22Rv1 (cell line): ENCODE data around the gene COL25A1.
"Not testable (repeated sequence)": the region's sequence is repeated elsewhere in the genome, so short reads cannot be mapped to it uniquely, and the experiment has no call there.

Experiments used
- ZFX ChIP-seq: fragments of 450-650 bp; IDR thresholded peaks from 2 replicates; pipeline ENCODE4 v1.6.1; 2017; ENCODE audit warnings: antibody characterized with exemption, borderline replicate concordance
- TF ChIP-seq, protein P1 (sequence below): fragments of 450-650 bp; IDR thresholded peaks from 2 replicates; pipeline ENCODE4 v1.5.1; 2017; ENCODE audit warnings: mild to moderate bottlenecking

DNA sequence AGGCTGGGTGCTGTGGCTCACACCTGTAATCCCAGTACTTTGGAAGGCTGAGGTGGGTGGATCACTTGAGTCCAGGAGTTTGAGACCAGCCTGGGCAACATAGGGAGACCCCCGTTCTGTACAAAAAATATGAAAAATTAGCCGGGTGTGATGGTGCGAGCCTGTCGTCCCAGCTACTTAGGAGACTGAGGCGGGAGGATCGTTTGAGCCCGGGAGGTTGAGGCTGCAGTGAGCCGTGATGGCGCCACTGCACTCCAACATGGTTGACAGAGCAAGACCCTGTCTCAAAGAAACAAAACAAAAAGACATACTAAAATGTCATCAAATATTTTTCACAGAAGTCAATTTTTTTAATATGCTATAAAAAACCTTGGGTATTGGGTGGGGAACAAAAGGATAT, 432.5 kb downstream of the COL25A1 start:
- TF ChIP-seq, protein P1, sequence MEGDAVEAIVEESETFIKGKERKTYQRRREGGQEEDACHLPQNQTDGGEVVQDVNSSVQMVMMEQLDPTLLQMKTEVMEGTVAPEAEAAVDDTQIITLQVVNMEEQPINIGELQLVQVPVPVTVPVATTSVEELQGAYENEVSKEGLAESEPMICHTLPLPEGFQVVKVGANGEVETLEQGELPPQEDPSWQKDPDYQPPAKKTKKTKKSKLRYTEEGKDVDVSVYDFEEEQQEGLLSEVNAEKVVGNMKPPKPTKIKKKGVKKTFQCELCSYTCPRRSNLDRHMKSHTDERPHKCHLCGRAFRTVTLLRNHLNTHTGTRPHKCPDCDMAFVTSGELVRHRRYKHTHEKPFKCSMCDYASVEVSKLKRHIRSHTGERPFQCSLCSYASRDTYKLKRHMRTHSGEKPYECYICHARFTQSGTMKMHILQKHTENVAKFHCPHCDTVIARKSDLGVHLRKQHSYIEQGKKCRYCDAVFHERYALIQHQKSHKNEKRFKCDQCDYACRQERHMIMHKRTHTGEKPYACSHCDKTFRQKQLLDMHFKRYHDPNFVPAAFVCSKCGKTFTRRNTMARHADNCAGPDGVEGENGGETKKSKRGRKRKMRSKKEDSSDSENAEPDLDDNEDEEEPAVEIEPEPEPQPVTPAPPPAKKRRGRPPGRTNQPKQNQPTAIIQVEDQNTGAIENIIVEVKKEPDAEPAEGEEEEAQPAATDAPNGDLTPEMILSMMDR, result not testable (repeated sequence)
- not testable (repeated sequence) for TF ChIP-seq ZFX
